NCI-H1694 (cell line): Measurements from ENCODE around the gene DHX57.

Experiments used
- DNase-seq: peaks from one replicate; lab custom pipeline; 2025; lab: John Stamatoyannopoulos, UW

Gene DHX57

DNA sequence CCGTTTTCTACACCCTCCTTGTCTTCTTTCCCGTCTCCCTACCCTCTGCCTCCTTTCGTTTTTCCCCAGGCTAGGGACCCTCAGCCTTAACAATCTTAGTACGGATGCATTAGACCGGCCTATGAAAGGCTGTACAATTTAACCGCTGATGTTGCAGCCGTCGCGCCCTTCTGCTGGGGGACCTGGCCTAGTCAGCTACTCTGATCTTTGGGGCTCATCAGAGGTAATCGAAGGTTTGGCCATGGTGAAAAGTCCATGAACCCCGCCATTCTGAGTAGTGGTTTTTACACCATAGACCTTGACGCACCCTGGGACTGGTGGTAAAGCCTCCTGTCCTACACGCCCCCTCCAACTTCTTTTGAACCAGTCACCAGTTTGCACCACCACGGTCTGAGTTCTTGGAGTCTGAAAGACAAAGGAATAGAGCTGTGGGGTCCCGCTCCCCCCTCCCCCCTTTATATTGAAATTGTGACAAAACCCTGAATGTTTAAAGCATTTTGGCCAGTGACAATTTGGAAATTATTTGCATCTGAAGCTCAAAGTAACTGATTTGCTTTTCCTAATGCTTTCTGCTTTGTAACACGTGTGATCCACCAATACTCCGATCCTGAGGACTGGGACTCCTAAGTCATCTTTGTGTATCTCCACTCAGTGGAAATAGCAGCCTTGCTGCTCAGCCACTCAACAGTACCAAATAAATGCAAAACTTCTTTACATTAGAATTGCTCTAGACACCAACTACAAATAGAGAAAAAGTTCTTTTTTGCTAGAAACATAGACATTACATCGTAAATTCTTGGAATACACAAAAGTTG is 123.9 kb downstream of the DHX57 start:
- no peak for DNase-seq

DNA sequence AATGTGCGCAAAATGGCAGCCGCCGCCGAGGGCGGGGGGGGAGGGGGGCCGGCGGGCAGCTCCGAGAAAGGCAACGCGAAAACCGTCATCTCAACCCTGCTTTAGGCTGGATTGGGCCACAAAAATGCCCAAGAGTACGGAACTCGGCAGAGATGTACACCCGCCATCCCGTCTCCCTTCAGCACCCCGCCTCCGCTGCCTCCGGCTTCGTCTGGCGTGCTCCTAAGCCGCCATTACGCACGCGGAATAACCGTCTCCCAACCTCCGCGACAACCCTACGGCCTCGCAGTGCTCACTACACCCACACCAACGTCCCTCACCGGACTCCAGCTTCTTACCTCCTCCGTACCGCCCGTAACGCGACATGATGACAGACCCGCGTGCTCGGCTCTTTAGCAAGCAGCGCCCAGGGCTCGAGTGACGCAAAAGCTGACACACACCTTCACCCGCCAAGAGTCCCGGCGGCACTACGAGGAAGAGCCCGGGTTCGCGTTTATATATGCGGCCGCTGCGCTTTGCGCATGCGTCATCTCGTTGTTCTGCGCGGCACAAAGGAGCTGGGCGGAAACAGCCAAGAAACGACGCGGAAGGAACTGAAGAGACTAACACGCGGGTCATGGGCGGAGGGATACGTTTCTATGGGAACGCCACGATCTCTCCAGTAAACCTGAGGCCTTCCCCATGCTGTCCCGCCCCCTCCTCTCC is 124.7 kb downstream of the DHX57 start, which contains the start of gene SRSF7:
Gene SRSF7 (minus strand): TSS at position 471 of the 705 bp plus-strand sequence. CDS start 105 bp downstream, at position 366.
- peak; percentile 99 for DNase-seq

DNA sequence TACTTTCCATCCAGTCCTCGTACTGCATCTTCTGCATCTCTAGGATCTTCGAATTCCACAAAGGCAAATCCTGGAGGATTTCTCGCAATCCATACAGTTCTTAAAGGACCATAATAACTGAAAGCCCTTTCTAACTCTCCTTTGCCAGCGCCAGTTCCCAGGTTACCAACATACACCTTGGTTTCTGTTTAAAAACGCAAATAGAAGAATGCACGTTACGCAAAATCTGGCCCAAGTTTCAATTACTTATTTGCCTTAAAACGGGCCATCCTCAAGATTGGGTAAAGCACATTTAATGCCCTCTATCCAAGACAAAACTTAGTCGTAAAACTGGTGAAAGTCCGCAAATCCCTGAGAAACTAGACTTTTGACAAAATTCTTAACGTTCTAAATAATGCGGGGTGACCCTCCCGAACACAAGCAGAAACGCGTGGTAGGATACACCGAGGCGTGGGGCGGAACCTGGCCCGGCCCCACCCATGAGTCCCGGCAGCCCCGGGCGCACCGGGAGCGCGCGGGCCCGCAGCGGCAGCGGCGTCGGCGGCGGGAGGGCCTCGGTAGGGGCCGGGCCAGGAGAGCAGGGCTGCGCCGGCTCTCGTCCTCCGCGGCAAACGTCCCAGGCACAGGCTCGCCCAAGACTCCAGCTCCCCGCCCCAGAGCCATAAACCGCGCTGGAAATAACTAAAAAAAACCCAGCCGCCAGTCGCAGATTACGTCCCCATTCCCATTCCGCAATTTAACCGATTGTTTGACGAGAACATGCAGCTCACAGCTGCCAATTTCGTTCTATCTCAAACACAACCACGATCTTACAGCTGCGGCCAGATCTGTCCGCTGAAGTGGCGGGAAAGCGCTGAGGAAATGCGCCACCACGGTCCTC is 125.5 kb downstream of the DHX57 start:
- no peak for DNase-seq

GRCh38 chr2:38748943-38749804 is 126.6 kb downstream of the DHX57 start:
- DNase-seq, result no peak

DNA sequence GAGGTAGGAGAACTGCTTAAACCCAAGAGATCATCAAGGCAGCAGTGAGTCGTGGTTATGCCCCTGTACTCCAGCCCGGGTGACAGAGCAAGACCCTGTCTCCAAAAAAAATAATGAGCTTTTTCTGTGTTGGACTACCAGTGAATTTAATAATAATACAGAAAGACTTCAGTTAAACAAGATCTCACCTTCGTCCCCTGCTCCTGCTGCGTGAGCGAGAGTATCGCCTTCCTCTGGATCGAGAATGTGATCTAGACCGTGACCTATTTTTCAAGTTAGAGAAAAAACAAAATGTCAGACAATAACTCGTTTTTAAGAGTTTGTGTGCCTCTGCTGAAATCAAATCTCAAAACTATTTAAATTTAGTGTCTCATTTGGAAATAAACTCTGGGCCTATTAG is 127.3 kb downstream of the DHX57 start:
- DNase-seq, result no peak

- DNase-seq, result no peak
These were observed 127.9 kb downstream of the DHX57 start for GRCh38 chr2:38747819-38748218.
